Measurements from ENCODE around the gene ZNHIT2. TPM values are rescaled to one million over a fixed set of nuclear protein-coding genes. Genes with fewer than 3 reads are reported as not detected.
A peak's percentile ranks its signal among the peaks of the same experiment; 100 is the strongest.

The ZNHIT2 gene
- total and polyA plus RNA-seq, 2 of the 13 experiments (the other 11 are each of a cell fraction or from before 2014, with no cell fraction given): 1.1 to 6.5 TPM

DNA sequence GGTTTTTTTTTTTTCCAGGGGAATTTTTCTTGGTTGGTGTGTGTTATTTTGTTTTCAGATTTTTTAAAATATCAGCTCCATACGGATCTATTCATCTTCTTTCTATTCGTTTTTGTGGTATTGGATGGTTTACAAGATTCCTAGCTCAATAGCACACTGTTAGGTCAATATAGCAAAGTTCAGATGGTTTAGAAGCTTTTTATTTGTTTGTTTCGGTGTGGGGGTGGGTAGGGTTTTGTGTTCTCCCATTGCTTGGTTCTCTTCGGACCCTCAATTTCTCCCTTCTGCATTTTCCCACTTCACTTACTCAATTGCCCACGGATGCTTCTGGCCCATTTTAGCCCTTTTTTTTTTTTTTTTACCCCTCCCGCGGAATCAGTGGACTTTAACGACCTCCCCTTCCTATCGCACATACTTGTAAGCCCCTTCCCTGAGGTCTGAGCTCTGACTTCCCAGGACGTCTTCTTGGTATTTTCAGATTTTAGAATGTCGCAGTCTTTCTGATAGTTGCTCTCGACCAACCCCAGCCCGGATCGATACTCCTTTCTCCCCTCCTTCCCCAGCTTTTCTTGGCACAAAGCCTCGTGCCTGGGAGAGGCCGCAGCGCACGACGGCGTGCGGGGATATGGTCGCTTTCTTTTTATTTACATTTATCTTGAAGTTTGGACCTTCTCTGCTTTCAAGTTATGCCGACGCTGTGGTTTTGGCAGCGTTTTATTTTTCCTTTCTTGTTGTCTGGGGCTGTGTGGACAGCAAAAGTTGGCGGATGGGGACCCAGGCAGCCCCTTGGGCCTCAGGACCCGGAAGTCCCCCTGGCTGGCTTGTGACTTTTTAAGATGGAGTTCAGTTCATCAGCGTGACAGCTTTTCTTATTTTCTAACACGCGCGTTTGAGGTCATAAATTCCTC is 48.2 kb upstream of the ZNHIT2 start (continued):
- TF ChIP-seq KIAA2018 (CRISPR knock-in tag; IDR thresholded peaks at IDR 0.05; ENCODE audit: borderline replicate concordance) (no peak), ATF1 (CRISPR knock-in tag; IDR thresholded peaks at IDR 0.05) (no peak), ZNF781 (CRISPR knock-in tag; IDR thresholded peaks at IDR 0.05; ENCODE audit: borderline replicate concordance, not compliant biosample characterization) (peak; percentile 91), PAXIP1 (CRISPR knock-in tag; conservative IDR thresholded peaks at IDR 0.05) (peak; percentile 96), FOXC1 (CRISPR knock-in tag; IDR thresholded peaks at IDR 0.05; ENCODE audit: borderline replicate concordance) (no peak), ZFP62 (CRISPR knock-in tag; IDR thresholded peaks at IDR 0.05) (no peak), MXD1 (CRISPR knock-in tag; IDR thresholded peaks at IDR 0.05) (0 out of 2 replicates have a peak, but pooled peaks have one; percentile 13), RFX5 (IDR thresholded peaks at IDR 0.05; ENCODE audit: low read depth, low read length) (no peak), RFX1 (IDR thresholded peaks at IDR 0.05) (no peak), EZH2 (conservative IDR thresholded peaks at IDR 0.05; ENCODE audit: low read depth, low read length) (no peak), POLR2AphosphoS2 (IDR thresholded peaks at IDR 0.05; ENCODE audit: low read depth, low read length) (no peak), ZNF510 (CRISPR knock-in tag; IDR thresholded peaks at IDR 0.05; ENCODE audit: low read depth) (no peak), RAD51 (IDR thresholded peaks at IDR 0.05; ENCODE audit: borderline replicate concordance) (no peak), FOXJ3 (CRISPR knock-in tag; IDR thresholded peaks at IDR 0.05; ENCODE audit: borderline replicate concordance) (peak; percentile 77)
- TF ChIP-seq, protein P1, sequence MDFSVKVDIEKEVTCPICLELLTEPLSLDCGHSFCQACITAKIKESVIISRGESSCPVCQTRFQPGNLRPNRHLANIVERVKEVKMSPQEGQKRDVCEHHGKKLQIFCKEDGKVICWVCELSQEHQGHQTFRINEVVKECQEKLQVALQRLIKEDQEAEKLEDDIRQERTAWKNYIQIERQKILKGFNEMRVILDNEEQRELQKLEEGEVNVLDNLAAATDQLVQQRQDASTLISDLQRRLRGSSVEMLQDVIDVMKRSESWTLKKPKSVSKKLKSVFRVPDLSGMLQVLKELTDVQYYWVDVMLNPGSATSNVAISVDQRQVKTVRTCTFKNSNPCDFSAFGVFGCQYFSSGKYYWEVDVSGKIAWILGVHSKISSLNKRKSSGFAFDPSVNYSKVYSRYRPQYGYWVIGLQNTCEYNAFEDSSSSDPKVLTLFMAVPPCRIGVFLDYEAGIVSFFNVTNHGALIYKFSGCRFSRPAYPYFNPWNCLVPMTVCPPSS (IDR thresholded peaks at IDR 0.05): no peak
